Measurements from ENCODE around the gene CAB39.

Gene CAB39

DNA sequence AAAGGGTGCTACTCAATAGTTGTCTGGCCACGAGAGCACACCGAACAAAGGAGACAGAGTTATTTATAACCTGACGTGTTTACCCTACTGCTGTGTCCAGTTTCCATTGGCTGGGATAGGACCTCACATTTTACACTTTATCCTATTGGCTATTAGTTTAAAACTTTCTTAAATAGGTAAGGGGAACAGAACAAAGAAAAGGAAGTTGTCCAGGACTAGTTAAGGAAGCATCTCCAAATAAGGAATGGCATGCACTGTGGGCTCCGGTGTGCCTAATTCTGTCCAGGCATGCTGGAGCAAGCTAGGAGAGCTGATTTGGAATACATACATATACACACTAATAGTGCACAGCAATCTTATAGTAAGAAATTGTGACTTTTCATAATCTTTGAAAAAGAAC is 72.2 kb downstream of the CAB39 start:
- ChIA-PET POLR2A (no interaction called here), CTCF (no interaction called here)
- TF ChIP-seq SP1 (IDR thresholded peaks at IDR 0.05) (no peak), TARDBP (IDR thresholded peaks at IDR 0.05) (no peak), FOXA1 (IDR thresholded peaks at IDR 0.05) (no peak), LEF1 (IDR thresholded peaks at IDR 0.05; ENCODE audit: borderline replicate concordance) (no peak), NFRKB (IDR thresholded peaks at IDR 0.05) (no peak), FOXM1 (IDR thresholded peaks at IDR 0.05; ENCODE audit: borderline replicate concordance) (no peak), HDGF (IDR thresholded peaks at IDR 0.05; ENCODE audit: borderline replicate concordance) (no peak), ZNF384 (IDR thresholded peaks at IDR 0.05) (no peak), ELF4 (IDR thresholded peaks at IDR 0.05) (no peak), CTBP1 (IDR thresholded peaks at IDR 0.05; ENCODE audit: borderline replicate concordance) (no peak), SUZ12 (IDR thresholded peaks at IDR 0.05) (no peak), ARNT (IDR thresholded peaks at IDR 0.05) (no peak), L3MBTL2 (conservative IDR thresholded peaks at IDR 0.05) (no peak), FOXK2 (IDR thresholded peaks at IDR 0.05) (no peak)
- TF ChIP-seq, protein P1, sequence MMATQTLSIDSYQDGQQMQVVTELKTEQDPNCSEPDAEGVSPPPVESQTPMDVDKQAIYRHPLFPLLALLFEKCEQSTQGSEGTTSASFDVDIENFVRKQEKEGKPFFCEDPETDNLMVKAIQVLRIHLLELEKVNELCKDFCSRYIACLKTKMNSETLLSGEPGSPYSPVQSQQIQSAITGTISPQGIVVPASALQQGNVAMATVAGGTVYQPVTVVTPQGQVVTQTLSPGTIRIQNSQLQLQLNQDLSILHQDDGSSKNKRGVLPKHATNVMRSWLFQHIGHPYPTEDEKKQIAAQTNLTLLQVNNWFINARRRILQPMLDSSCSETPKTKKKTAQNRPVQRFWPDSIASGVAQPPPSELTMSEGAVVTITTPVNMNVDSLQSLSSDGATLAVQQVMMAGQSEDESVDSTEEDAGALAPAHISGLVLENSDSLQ (IDR thresholded peaks at IDR 0.05) = no peak
- no peak for DNase-seq (ENCODE audit: extremely low spot score)

DNA sequence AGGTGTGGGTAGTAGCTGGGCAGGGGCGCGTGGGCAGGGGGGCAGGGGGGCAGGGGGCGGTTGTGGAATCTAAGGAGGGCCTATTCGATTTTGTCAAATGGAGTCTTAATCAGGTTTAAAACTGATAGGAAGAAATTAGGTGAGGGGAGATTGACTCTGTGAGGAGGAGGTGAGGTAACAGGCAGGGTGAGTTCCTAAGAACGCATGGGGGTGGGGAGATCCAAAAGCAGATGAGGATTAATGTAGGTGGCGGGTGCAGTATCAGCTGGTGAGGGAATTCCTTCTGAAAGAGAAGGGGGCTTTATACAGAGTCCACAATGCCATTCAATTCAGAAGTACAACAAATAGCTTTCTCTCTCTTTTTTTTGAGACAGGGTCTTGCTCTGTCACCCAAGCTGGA is 72.7 kb downstream of the CAB39 start:
- TF ChIP-seq ELF4 (IDR thresholded peaks at IDR 0.05) (no peak), FOXM1 (IDR thresholded peaks at IDR 0.05; ENCODE audit: borderline replicate concordance) (no peak), FOXK2 (IDR thresholded peaks at IDR 0.05) (no peak), ZNF384 (IDR thresholded peaks at IDR 0.05) (no peak), TARDBP (IDR thresholded peaks at IDR 0.05) (no peak), FOXA1 (IDR thresholded peaks at IDR 0.05) (no peak), BHLHE40 (IDR thresholded peaks at IDR 0.05; ENCODE audit: borderline replicate concordance) (no peak), L3MBTL2 (conservative IDR thresholded peaks at IDR 0.05) (no peak), ARNT (IDR thresholded peaks at IDR 0.05) (no peak), NFRKB (IDR thresholded peaks at IDR 0.05) (no peak)
- TF ChIP-seq, protein P1 (IDR thresholded peaks at IDR 0.05) = no peak
- POLR2A ChIA-PET = no interaction called here
- CTCF ChIA-PET = no interaction called here
- no peak for DNase-seq (ENCODE audit: extremely low spot score)

DNA sequence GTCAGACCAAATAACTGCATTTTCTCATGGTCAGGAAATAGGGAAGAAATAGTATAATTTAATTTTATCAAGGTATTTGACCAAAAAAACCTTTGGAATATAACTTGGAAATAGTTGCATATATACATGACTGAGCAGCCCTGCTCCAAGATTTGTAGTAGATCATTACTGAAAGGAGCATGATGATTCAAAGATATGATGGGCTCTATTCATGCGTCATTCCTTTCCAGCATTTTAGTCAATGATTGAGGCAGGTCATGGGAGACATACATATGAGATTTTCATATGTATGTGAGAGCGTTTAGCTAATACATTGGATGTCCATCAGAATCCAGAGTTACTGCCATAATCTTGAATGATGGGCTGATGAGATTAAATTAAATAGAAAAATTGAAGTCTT is 74.5 kb downstream of the CAB39 start:
- CTCF ChIA-PET = no interaction called here

DNA sequence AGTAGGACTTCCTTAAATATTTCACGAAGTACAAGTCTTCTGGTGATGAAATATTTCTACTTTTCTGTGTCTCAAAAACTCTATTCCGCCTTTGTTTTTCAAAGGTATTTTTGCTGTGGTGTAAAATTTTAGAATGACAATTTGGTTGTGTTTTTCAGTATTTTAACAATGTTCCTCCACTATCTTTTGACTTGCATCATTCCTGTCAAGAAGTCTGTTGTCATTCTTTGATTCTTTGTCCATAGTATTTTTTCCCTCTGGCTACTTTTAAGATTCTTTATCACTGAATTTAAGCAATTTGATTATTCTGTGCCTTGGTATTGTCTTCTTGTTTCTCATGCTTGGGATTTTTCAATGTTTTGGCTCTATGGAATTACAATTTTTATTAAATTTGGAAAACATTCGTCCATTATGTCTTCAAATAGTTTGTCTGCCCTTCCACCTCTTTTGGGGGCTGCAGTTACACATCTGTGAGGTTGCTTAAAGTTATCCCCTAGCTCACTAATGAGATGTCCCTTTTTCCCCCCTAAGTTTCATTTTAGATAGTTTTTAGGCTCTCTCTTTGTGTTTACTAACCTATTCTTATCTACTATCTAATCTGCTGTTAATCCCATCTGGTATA is 76.0 kb downstream of the CAB39 start:
- CTCF ChIA-PET = no interaction called here
- POLR2A ChIA-PET = no interaction called here
- TF ChIP-seq ARNT (IDR thresholded peaks at IDR 0.05) (no peak), L3MBTL2 (conservative IDR thresholded peaks at IDR 0.05) (no peak), ZNF384 (IDR thresholded peaks at IDR 0.05) (no peak), CTBP1 (IDR thresholded peaks at IDR 0.05; ENCODE audit: borderline replicate concordance) (no peak), SUZ12 (IDR thresholded peaks at IDR 0.05) (no peak), FOXA1 (IDR thresholded peaks at IDR 0.05) (no peak), LEF1 (IDR thresholded peaks at IDR 0.05; ENCODE audit: borderline replicate concordance) (no peak), FOXM1 (IDR thresholded peaks at IDR 0.05; ENCODE audit: borderline replicate concordance) (no peak), BHLHE40 (IDR thresholded peaks at IDR 0.05; ENCODE audit: borderline replicate concordance) (no peak), ELF4 (IDR thresholded peaks at IDR 0.05) (no peak), SP1 (IDR thresholded peaks at IDR 0.05) (no peak), NFRKB (IDR thresholded peaks at IDR 0.05) (no peak), TARDBP (IDR thresholded peaks at IDR 0.05) (no peak), HDGF (IDR thresholded peaks at IDR 0.05; ENCODE audit: borderline replicate concordance) (no peak), FOXK2 (IDR thresholded peaks at IDR 0.05) (no peak)
- TF ChIP-seq, protein P1 (IDR thresholded peaks at IDR 0.05) = no peak

More for the DNA sequence above, 74.5 kb downstream of the CAB39 start:
- DNase-seq (ENCODE audit: extremely low spot score) = no peak
- POLR2A ChIA-PET = no interaction called here
- TF ChIP-seq ELF4 (IDR thresholded peaks at IDR 0.05) (no peak), FOXA1 (IDR thresholded peaks at IDR 0.05) (no peak), SUZ12 (IDR thresholded peaks at IDR 0.05) (no peak), SP1 (IDR thresholded peaks at IDR 0.05) (no peak), ARNT (IDR thresholded peaks at IDR 0.05) (no peak), CTBP1 (IDR thresholded peaks at IDR 0.05; ENCODE audit: borderline replicate concordance) (no peak), TARDBP (IDR thresholded peaks at IDR 0.05) (no peak), FOXM1 (IDR thresholded peaks at IDR 0.05; ENCODE audit: borderline replicate concordance) (no peak), FOXK2 (IDR thresholded peaks at IDR 0.05) (no peak), NFRKB (IDR thresholded peaks at IDR 0.05) (no peak), HDGF (IDR thresholded peaks at IDR 0.05; ENCODE audit: borderline replicate concordance) (no peak), BHLHE40 (IDR thresholded peaks at IDR 0.05; ENCODE audit: borderline replicate concordance) (no peak), L3MBTL2 (conservative IDR thresholded peaks at IDR 0.05) (no peak), LEF1 (IDR thresholded peaks at IDR 0.05; ENCODE audit: borderline replicate concordance) (no peak), ZNF384 (IDR thresholded peaks at IDR 0.05) (no peak)
- TF ChIP-seq, protein P1 (IDR thresholded peaks at IDR 0.05) = no peak

DNA sequence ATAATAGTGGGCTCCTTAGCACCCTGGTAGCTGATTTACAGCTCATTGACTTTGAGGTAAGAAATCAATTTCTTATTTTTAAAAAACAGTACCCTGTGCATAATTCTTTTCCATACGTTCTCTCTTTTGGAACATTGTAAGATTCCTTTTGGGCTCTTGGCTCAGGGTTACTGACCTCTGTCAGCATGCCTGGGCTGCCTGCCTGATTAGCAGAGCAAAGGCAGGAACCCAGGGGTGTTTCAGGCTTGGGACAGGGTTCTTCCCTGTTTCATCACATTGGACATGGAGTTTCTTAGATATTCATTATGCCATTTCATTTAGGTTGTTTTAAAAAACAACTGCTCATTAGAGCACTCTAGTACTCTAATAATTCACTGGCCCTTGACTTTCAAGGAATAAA is 78.3 kb downstream of the CAB39 start:
- ChIA-PET CTCF (no interaction called here), POLR2A (no interaction called here)
- no peak for DNase-seq (ENCODE audit: extremely low spot score)
- TF ChIP-seq L3MBTL2 (conservative IDR thresholded peaks at IDR 0.05) (no peak), TARDBP (IDR thresholded peaks at IDR 0.05) (no peak), HDGF (IDR thresholded peaks at IDR 0.05; ENCODE audit: borderline replicate concordance) (no peak), SP1 (IDR thresholded peaks at IDR 0.05) (no peak), BHLHE40 (IDR thresholded peaks at IDR 0.05; ENCODE audit: borderline replicate concordance) (no peak), FOXA1 (IDR thresholded peaks at IDR 0.05) (no peak), ZNF384 (IDR thresholded peaks at IDR 0.05) (no peak), ARNT (IDR thresholded peaks at IDR 0.05) (no peak), LEF1 (IDR thresholded peaks at IDR 0.05; ENCODE audit: borderline replicate concordance) (no peak), FOXM1 (IDR thresholded peaks at IDR 0.05; ENCODE audit: borderline replicate concordance) (no peak)
- TF ChIP-seq, protein P1 (IDR thresholded peaks at IDR 0.05) = no peak

More for the DNA sequence above, 76.0 kb downstream of the CAB39 start:
- no peak for DNase-seq (ENCODE audit: extremely low spot score)
